ENCODE results near the gene CLASP1.
"Not testable (repeated sequence)": the region's sequence is repeated elsewhere in the genome, so short reads cannot be mapped to it uniquely, and the experiment has no call there.

CLASP1 gene

DNA sequence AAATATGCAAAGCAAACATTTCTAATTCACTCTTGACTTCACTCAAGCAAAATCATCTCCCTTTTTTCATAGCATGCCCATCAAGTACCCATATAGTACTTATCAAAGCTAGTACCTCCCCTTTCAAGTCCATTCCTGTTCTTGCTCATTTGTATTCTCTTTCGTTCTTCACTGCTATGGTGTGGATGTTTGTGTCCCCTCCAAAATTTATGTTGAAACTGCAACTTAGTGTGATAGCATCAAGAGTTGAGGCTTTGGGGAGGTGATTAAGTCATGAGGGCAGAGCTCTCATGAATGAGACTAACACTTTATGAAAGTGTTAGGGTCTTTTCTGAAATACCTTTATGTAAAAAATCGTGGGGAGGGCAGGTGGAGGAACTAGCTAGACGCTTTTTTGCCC, 65.7 kb downstream of the CLASP1 start:
- peaks cover 42% of the 10 kb centered on the region for H3K4me1 Mint-ChIP-seq
- H3K27me3 Mint-ChIP-seq = no peaks in the 10 kb centered on the region
- no peaks in the 10 kb centered on the region for H3K9me3 Mint-ChIP-seq
- H3K4me3 Mint-ChIP-seq = no peak overlapping the region
- DNase-seq (no peak), ATAC-seq (no peak)
- H3K27ac Mint-ChIP-seq = no peak overlapping the region

- Mint-ChIP-seq H3K27me3 (no peaks in the 10 kb centered on the region), H3K9me3 (no peaks in the 10 kb centered on the region), H3K4me1 (peaks cover 42% of the 10 kb centered on the region), H3K27ac (no peak overlapping the region), H3K4me3 (no peak overlapping the region)
- ATAC-seq (no peak), DNase-seq (no peak)
Observed at GRCh38 chr2:121582272-121582671, 67.0 kb downstream of the CLASP1 start.

GRCh38 chr2:121579309-121579708, 70.0 kb downstream of the CLASP1 start:
- H3K4me1 Mint-ChIP-seq = peaks cover 33% of the 10 kb centered on the region
- DNase-seq = no peak
- H3K4me3 Mint-ChIP-seq = no peak overlapping the region
- no peaks in the 10 kb centered on the region for H3K27me3 Mint-ChIP-seq
- H3K9me3 Mint-ChIP-seq = no peaks in the 10 kb centered on the region
- no peak overlapping the region for H3K27ac Mint-ChIP-seq
- no peak for ATAC-seq

- H3K4me3 Mint-ChIP-seq = no peak overlapping the region
- ATAC-seq = no peak
- H3K27ac Mint-ChIP-seq = no peak overlapping the region
- peaks cover 24% of the 10 kb centered on the region for H3K4me1 Mint-ChIP-seq
- DNase-seq = no peak
- H3K9me3 Mint-ChIP-seq = no peaks in the 10 kb centered on the region
- H3K27me3 Mint-ChIP-seq = no peaks in the 10 kb centered on the region
Observed at GRCh38 chr2:121577381-121577780, 71.9 kb downstream of the CLASP1 start.

DNA sequence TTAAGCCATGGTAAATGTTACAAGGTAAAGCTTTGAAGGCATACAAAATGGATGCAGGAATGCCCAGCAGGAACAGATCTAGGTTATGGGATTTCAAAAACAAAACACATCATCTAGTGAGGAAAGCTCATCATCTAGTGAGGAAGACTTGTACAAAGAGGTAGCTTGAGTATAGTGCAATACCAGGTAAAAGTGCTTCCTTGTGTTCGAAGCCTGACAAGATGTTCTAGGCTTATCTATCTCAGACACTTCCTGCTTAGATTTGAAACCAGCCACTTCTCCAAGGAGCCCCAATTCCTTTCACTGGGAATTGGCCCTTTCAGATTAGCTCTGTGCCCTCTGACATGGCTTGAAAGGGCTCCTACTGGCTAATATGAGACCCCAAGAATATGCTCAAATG, 73.0 kb downstream of the CLASP1 start:
- Mint-ChIP-seq H3K4me1 (peaks cover 16% of the 10 kb centered on the region), H3K27ac (no peak overlapping the region), H3K27me3 (no peaks in the 10 kb centered on the region), H3K9me3 (no peaks in the 10 kb centered on the region), H3K4me3 (no peak overlapping the region)
- no peak for ATAC-seq
- DNase-seq = no peak

- Mint-ChIP-seq H3K9me3 (no peaks in the 10 kb centered on the region), H3K27ac (no peak overlapping the region), H3K4me3 (no peak overlapping the region), H3K27me3 (no peaks in the 10 kb centered on the region), H3K4me1 (peaks cover 16% of the 10 kb centered on the region)
- DNase-seq = no peak
- no peak for ATAC-seq
Observed at GRCh38 chr2:121575800-121576199, 73.5 kb downstream of the CLASP1 start.

- no peak for ATAC-seq
- H3K4me1 Mint-ChIP-seq = peaks cover 38% of the 10 kb centered on the region
- no peak overlapping the region for H3K27ac Mint-ChIP-seq
- no peak for DNase-seq
- H3K4me3 Mint-ChIP-seq = no peak overlapping the region
- no peaks in the 10 kb centered on the region for H3K27me3 Mint-ChIP-seq
- no peaks in the 10 kb centered on the region for H3K9me3 Mint-ChIP-seq
Observed at GRCh38 chr2:121570667-121571055, 78.6 kb downstream of the CLASP1 start.

DNA sequence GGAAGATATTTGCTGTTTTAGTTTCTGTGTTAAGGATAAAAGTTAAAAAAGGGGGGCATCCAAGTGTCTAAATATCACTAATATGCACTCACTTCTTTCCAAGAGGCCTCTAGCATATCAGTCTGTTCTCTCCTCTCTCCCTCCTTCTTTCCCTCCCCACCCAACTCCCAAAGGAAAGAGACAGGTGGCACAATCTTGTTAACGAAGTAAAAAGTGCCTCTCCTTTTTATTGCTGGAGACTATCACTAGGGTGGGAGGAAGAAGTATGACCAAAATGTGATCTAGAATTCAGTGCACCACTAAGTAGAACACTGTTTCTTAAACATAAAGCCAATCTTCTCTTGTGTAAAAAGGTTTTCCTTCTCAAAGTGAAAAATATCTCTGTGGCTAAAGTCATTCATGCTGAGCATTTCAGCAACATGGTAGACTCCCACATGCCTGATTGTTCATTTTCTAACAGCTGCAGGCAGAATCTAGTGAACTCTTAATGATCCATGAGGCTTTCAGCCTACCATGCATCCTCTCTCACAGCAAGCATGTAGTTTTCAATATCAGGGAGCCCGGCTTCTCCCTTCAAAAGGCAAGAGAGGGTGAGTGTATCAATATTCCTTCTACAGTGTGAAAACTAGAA, 79.1 kb downstream of the CLASP1 start:
- no peak for ATAC-seq
- H3K27ac Mint-ChIP-seq = no peak overlapping the region
- H3K27me3 Mint-ChIP-seq = no peaks in the 10 kb centered on the region
- H3K4me3 Mint-ChIP-seq = no peak overlapping the region
- no peaks in the 10 kb centered on the region for H3K9me3 Mint-ChIP-seq
- peaks cover 44% of the 10 kb centered on the region for H3K4me1 Mint-ChIP-seq
- no peak for DNase-seq

DNA sequence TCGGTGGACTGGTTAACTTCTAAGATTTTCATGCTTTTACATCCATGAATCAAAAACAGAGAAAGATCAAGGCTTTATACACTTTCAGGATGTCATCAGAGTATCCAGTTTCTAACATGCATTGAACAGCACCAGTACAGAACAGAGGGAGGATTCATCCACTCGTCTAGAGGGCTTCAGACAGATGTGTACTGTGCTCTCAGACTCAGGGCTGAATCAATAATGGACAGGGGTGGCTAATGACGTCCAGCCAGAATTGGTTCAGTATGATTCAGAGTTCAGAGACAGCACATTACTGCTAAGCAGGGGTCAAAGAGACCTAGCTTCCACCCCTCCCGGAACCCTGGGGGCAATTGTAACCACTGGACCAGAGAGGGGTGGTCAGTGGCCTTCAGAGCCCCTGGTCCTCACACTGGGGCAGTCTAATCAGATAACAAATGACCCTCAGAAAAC, 81.3 kb downstream of the CLASP1 start:
- H3K4me1 Mint-ChIP-seq = peaks cover 57% of the 10 kb centered on the region
- no peaks in the 10 kb centered on the region for H3K27me3 Mint-ChIP-seq
- H3K4me3 Mint-ChIP-seq = no peak overlapping the region
- peaks cover 7 to 11% of the 10 kb centered on the region in 2 donors for H3K9me3 Mint-ChIP-seq
- DNase-seq (no peak), ATAC-seq (no peak)
- H3K27ac Mint-ChIP-seq = no peak overlapping the region

GRCh38 chr2:121567452-121567851, 81.8 kb downstream of the CLASP1 start:
- Mint-ChIP-seq H3K4me3 (no peak overlapping the region), H3K9me3 (peaks cover 7 to 11% of the 10 kb centered on the region in 2 donors), H3K27ac (peak overlapping the region in 1 of 2 donors; percentile 21), H3K27me3 (no peaks in the 10 kb centered on the region), H3K4me1 (peaks cover 62% of the 10 kb centered on the region)
- ATAC-seq (no peak), DNase-seq (no peak)

DNA sequence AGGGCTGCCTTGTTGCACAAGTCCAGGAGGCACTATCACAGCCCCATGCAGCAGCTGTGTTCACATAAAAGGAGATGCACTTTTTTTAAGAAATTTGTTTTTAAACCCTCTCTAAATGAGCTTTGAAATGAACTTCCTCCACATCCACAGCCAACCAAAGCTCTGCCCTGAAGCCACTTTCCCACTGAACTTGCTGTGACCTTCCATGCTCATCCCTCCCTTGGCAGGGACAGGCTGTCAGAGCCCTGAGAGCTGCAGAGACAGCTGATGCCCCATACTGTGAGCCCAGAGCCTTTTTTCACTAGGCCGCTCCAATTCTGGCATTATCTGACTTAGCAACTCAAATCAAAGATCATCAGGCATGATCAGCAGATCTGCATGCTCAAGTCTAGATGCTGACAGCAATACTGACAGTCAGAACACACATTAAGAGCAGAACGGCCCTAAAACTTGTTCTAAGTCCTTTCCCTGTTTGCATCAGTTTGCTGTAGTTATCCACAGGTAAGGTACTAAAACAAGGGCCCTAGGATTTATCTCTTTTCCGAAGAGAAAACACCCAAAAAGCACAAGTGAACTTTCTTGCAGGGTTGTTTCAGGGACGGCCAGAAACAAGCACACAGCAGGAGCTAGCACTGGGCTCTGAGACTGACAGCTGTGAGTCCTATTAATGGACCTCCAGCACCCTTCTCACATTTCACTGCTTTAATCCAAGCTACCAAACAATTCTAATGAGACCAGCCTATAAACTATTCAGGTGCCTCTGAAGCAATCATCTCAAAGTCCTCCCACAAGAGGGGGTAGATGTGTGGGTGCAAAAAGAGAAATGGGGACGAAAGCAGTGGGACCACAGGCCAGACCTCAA, 83.6 kb downstream of the CLASP1 start:
- H3K27ac Mint-ChIP-seq = peak overlapping the region; percentile 2 to 30
- ATAC-seq (no peak), DNase-seq (no peak)
- H3K4me3 Mint-ChIP-seq = no peak overlapping the region
- no peaks in the 10 kb centered on the region for H3K27me3 Mint-ChIP-seq
- H3K9me3 Mint-ChIP-seq = peaks cover 7 to 11% of the 10 kb centered on the region in 2 donors
- H3K4me1 Mint-ChIP-seq = peaks cover 73% of the 10 kb centered on the region

DNA sequence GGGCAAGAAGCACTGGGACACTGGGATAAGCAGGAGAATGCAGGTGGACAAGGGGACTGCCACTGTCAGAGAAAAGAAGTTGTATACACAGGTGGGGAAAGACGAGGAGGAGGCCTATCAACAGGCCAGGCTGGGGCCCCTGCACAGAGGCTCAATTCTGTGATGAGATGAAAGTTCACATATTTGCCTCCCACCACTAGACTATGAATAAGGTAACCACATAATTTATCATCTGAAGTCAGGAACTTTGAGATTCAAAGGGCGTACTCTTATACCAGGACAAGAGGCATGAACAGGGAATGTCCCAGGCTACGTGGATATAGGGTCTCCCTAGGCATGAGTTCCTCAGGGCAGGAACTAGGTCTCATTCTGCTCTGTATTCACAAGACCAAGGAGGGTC, 84.4 kb downstream of the CLASP1 start:
- H3K4me1 Mint-ChIP-seq = peaks cover 73% of the 10 kb centered on the region
- peaks cover 7 to 11% of the 10 kb centered on the region in 2 donors for H3K9me3 Mint-ChIP-seq
- peak overlapping the region; percentile 17 to 34 for H3K27ac Mint-ChIP-seq
- ATAC-seq (no peak), DNase-seq (no peak)
- no peak overlapping the region for H3K4me3 Mint-ChIP-seq
- H3K27me3 Mint-ChIP-seq = no peaks in the 10 kb centered on the region

DNA sequence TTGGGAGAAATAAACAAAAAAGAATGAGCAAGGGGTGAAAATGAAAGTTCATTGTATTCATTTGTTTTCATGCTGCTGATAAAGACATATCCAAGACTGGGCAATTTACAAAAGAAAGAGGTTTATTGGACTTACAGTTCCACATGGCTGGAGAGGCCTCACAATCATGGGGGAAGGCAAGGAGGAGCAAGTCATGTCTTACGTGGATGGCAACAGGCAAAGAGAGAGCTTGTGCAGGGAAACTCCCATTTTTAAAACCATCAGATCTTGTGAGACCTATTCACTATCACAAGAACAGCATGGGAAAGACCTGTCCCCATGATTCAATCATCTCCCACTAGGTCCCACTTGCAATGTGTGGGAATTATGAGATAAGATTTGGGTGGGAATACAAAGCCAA, 85.5 kb downstream of the CLASP1 start:
- H3K9me3 Mint-ChIP-seq = peaks cover 7 to 11% of the 10 kb centered on the region in 2 donors
- not testable (repeated sequence) for ATAC-seq, DNase-seq, H3K4me3 Mint-ChIP-seq, H3K27me3 Mint-ChIP-seq, H3K27ac Mint-ChIP-seq
- peaks cover 66% of the 10 kb centered on the region for H3K4me1 Mint-ChIP-seq

- H3K9me3 Mint-ChIP-seq = peaks cover 7 to 11% of the 10 kb centered on the region in 2 donors
- no peak overlapping the region for H3K4me3 Mint-ChIP-seq
- no peak for ATAC-seq
- H3K4me1 Mint-ChIP-seq = peaks cover 54% of the 10 kb centered on the region
- no peak overlapping the region for H3K27ac Mint-ChIP-seq
- H3K27me3 Mint-ChIP-seq = no peaks in the 10 kb centered on the region
- DNase-seq = no peak
Observed at GRCh38 chr2:121562269-121563176, 86.7 kb downstream of the CLASP1 start.

GRCh38 chr2:121561617-121562268, 87.5 kb downstream of the CLASP1 start:
- Mint-ChIP-seq H3K4me1 (peaks cover 51% of the 10 kb centered on the region), H3K27me3 (no peaks in the 10 kb centered on the region), H3K27ac (no peak overlapping the region), H3K4me3 (no peak overlapping the region), H3K9me3 (peaks cover 7 to 11% of the 10 kb centered on the region in 2 donors)
- DNase-seq = no peak
- ATAC-seq = no peak

All from stimulated activated naive CD8-positive, alpha-beta T cell treated with anti-CD3 and anti-CD28 coated beads, Interleukin-15, amount 100 ng/mL, for 72 hours (primary cell).